C4-2B (cell line): ENCODE results near the gene ATRNL1.

Experiments
- H3K27ac ChIP-seq: fragments of 450-650 bp; 2 replicates; pipeline ENCODE4 v1.5.1; 2017
- ZFX ChIP-seq: fragments of 450-650 bp; IDR thresholded peaks from 2 replicates; pipeline ENCODE4 v1.6.1; 2017
- TF ChIP-seq, protein P1 (sequence below): fragments of 450-650 bp; conservative IDR thresholded peaks from 2 replicates; pipeline ENCODE4 v1.5.1; 2017; ENCODE audit warnings: mild to moderate bottlenecking

The ATRNL1 gene

GRCh38 chr10:115777646-115778045, 684.5 kb downstream of the ATRNL1 start:
- no peak overlapping the region for H3K27ac ChIP-seq
- TF ChIP-seq ZFX: no peak

- TF ChIP-seq ZFX: no peak
- H3K27ac ChIP-seq: no peak overlapping the region
These were observed 697.1 kb downstream of the ATRNL1 start for GRCh38 chr10:115790220-115790619.

DNA sequence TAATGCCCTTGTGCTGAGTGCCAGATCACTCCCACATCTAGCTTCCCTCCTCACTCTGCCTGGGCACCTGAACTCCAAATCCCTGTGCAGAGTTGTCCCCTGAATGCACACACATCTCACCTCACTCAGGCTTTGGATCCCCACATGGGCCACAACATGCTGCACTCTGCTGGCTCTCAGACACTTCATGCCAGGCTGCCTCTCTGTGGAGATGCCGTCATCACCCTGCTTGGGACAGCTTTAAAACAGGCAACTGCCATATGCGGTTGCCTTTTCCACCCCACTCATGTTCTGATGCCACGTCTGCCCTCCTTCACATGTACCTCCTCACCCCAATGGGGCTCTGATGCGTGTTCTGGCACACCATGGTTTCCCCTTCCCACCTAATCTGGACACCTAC, 702.8 kb downstream of the ATRNL1 start:
- H3K27ac ChIP-seq: no peak overlapping the region
- TF ChIP-seq, protein P1, sequence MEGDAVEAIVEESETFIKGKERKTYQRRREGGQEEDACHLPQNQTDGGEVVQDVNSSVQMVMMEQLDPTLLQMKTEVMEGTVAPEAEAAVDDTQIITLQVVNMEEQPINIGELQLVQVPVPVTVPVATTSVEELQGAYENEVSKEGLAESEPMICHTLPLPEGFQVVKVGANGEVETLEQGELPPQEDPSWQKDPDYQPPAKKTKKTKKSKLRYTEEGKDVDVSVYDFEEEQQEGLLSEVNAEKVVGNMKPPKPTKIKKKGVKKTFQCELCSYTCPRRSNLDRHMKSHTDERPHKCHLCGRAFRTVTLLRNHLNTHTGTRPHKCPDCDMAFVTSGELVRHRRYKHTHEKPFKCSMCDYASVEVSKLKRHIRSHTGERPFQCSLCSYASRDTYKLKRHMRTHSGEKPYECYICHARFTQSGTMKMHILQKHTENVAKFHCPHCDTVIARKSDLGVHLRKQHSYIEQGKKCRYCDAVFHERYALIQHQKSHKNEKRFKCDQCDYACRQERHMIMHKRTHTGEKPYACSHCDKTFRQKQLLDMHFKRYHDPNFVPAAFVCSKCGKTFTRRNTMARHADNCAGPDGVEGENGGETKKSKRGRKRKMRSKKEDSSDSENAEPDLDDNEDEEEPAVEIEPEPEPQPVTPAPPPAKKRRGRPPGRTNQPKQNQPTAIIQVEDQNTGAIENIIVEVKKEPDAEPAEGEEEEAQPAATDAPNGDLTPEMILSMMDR: no peak
- TF ChIP-seq ZFX: no peak

- TF ChIP-seq, protein P1: no peak
- no peak for TF ChIP-seq ZFX
- no peak overlapping the region for H3K27ac ChIP-seq
These were observed 708.3 kb downstream of the ATRNL1 start for GRCh38 chr10:115801457-115801856.

- TF ChIP-seq, protein P1: no peak
- TF ChIP-seq ZFX: no peak
- no peak overlapping the region for H3K27ac ChIP-seq
These were observed 708.8 kb downstream of the ATRNL1 start for GRCh38 chr10:115801992-115802391.

- no peak overlapping the region for H3K27ac ChIP-seq
- TF ChIP-seq, protein P1: no peak
- TF ChIP-seq ZFX: no peak
These were observed 709.7 kb downstream of the ATRNL1 start for GRCh38 chr10:115802911-115803310.

- no peak overlapping the region for H3K27ac ChIP-seq
- no peak for TF ChIP-seq ZFX
- TF ChIP-seq, protein P1: no peak
These were observed 721.4 kb downstream of the ATRNL1 start for GRCh38 chr10:115814542-115814941.

DNA sequence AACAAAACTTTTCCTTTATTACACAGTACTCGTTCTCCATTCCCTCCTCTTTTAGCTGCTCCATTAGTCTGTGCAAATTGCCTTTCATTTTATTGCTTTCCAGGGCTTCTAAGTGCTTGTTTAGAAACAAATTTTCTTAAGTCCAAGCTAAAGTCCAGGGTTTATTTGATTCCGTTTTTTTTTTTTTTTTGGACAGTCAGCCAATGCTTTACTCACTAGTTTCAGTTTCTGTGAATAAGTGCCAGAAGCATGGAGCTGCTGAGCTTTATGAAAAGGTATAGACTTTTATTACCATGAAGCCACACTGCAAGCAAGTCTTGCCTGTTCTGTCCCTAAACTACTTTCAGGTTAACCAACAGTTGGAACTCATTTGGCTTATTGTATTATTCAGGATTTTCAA, 724.8 kb downstream of the ATRNL1 start:
- no peak for TF ChIP-seq ZFX
- TF ChIP-seq, protein P1: no peak
- no peak overlapping the region for H3K27ac ChIP-seq

DNA sequence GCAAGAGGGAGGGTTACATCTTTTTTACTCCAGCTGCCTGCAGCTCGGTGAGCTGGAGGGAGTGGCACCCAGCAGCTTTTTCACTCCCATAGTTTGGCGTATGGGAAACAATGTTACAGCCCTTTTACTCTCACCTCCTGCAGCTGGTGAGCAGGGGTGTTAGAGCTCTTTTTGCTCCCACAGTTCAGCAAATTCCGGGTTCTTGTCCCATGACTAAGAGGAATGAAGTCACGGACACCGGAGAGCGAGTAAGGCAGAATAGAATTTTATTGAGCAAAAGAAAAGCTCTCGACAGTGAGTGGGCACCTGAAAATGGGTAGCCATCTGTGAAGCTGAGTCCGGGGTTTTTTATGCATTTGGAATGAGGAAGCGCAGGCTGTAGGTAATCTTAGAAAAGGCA, 733.2 kb downstream of the ATRNL1 start:
- TF ChIP-seq, protein P1: no peak
- TF ChIP-seq ZFX: no peak
- H3K27ac ChIP-seq: no peak overlapping the region
